SK-N-SH (cell line): ENCODE data around the gene NAA40. TPM values are rescaled to one million over a fixed set of nuclear protein-coding genes. Genes with fewer than 3 reads are reported as not detected.

Experiments
- CTCF ChIA-PET: fragments of 300-600, 350-600 bp; formaldehyde crosslinking; extraction: SDS; loops from one replicate; lab custom pipeline; 2021; lab: Yijun Ruan, JAX
- POLR2A ChIA-PET: fragments of 350-600 bp; sonication (Branson Sonifier 250); formaldehyde crosslinking; extraction: SDS; loops from one replicate; lab custom pipeline; 2020; ENCODE audit warnings: antibody characterized with exemption, inconsistent platforms; lab: Yijun Ruan, JAX
- DNase-seq: peaks from one replicate; pipeline ENCODE4 v3.0.0; 2012
- H2AFZ ChIP-seq: fragments of 200-600 bp; sonication (generic); 2 replicates; pipeline ENCODE4 v1.8.1; 2016; ENCODE audit warnings: antibody characterized with exemption, mild to moderate bottlenecking, low read depth
- H3F3A ChIP-seq: fragments of 200-600 bp; sonication (generic); replicated peaks from 2 replicates; pipeline ENCODE3; 2016; ENCODE audit warnings: antibody characterized with exemption, mild to moderate bottlenecking; ENCODE audit not compliant: insufficient read depth
- H3K27ac ChIP-seq, 2 experiments: fragments of 200-500 bp in 1 of 2; fragments of 200-600 bp in 1 of 2; sonication (Bioruptor generic) in 1 of 2; sonication (generic), shearing (Covaris generic) in 1 of 2; 2 replicates each; pipeline versions ENCODE4 v1.5.1 to v1.6.1; 2014 to 2016; ENCODE audit warnings: low read depth in 2 of 2, inconsistent platforms in 1 of 2, low read length in 1 of 2, mild to moderate bottlenecking in 1 of 2, mixed read lengths in 1 of 2
- H3K27me3 ChIP-seq: fragments of 200-600 bp; sonication (generic), shearing (Covaris generic); 2 replicates; pipeline ENCODE4 v1.6.1; 2016; ENCODE audit warnings: mixed run types; ENCODE audit not compliant: insufficient read depth
- H3K36me3 ChIP-seq, 2 experiments: fragments of 200-500 bp in 1 of 2; fragments of 200-600 bp in 1 of 2; sonication (Bioruptor generic) in 1 of 2; sonication (generic) in 1 of 2; replicated peaks in 1 of 2; 2 replicates each; pipeline versions ENCODE3 to v1.5.1; 2014 to 2016; ENCODE audit warnings: low read length in 1 of 2, mild to moderate bottlenecking in 1 of 2; ENCODE audit not compliant: insufficient read depth in 2 of 2, control insufficient read depth in 1 of 2
- H3K4me1 ChIP-seq, 2 experiments: fragments of 200-500 bp in 1 of 2; fragments of 200-600 bp in 1 of 2; sonication (Bioruptor generic) in 1 of 2; sonication (generic), shearing (Covaris generic) in 1 of 2; 2 replicates each; pipeline versions ENCODE4 v1.5.1 to v1.6.1; 2014 to 2016; ENCODE audit warnings: low read depth in 1 of 2, low read length in 1 of 2, mixed run types in 1 of 2; ENCODE audit not compliant: insufficient read depth in 2 of 2, control insufficient read depth in 1 of 2
- H3K4me2 ChIP-seq: fragments of 200-600 bp; sonication (generic), shearing (Covaris generic); 2 replicates; pipeline ENCODE4 v1.6.1; 2017; ENCODE audit warnings: mixed run types
- H3K4me3 ChIP-seq, 2 experiments: fragments of 200-500 bp in 1 of 2; fragments of 200-600 bp in 1 of 2; sonication (Bioruptor generic) in 1 of 2; sonication (generic), shearing (Covaris generic) in 1 of 2; 2 replicates each; pipeline versions ENCODE4 v1.5.1 to v1.8.1; 2014 to 2016; ENCODE audit warnings: low read depth in 2 of 2, inconsistent platforms in 1 of 2, low read length in 1 of 2, mild to moderate bottlenecking in 1 of 2, mixed read lengths in 1 of 2, moderate library complexity in 1 of 2
- H3K79me2 ChIP-seq: fragments of 200-600 bp; sonication (generic); 2 replicates; pipeline ENCODE4 v1.8.1; 2017; ENCODE audit warnings: mild to moderate bottlenecking; ENCODE audit not compliant: insufficient read depth
- H3K9ac ChIP-seq: fragments of 200-600 bp; sonication (generic); 2 replicates; pipeline ENCODE4 v1.6.1; 2017; ENCODE audit warnings: mixed run types
- H3K9me2 ChIP-seq: fragments of 200-600 bp; sonication (generic); 2 replicates; pipeline ENCODE4 v1.6.1; 2017; ENCODE audit warnings: mixed run types
- H3K9me3 ChIP-seq: fragments of 200-600 bp; sonication (generic); 2 replicates; pipeline ENCODE4 v1.6.1; 2017; ENCODE audit warnings: mixed run types, mild to moderate bottlenecking, moderate library complexity
- H4K20me1 ChIP-seq: fragments of 200-600 bp; sonication (generic); 2 replicates; pipeline ENCODE4 v1.6.1; 2017; ENCODE audit warnings: mild to moderate bottlenecking, mixed run types; ENCODE audit not compliant: insufficient read depth
- CTCF ChIP-seq: fragments of 200-600 bp; sonication (generic); IDR thresholded peaks from 2 replicates; pipeline ENCODE4 v1.6.1; 2017; ENCODE audit warnings: antibody characterized with exemption, mild to moderate bottlenecking, moderate library complexity
- EP300 ChIP-seq, 2 experiments: IDR thresholded peaks; 2 replicates each; pipeline versions ENCODE4 v1.4.0 to v1.6.1; 2012; ENCODE audit warnings: borderline replicate concordance in 1 of 2, low read depth in 1 of 2, low read length in 1 of 2
- FOXJ3 ChIP-seq: sonication (generic); formaldehyde crosslinking; IDR thresholded peaks from 2 replicates; pipeline ENCODE4 v1.5.1; 2020; ENCODE audit warnings: mild to moderate bottlenecking, missing genetic modification reagents
- GABPA ChIP-seq: IDR thresholded peaks from 2 replicates; pipeline ENCODE4 v1.4.0; 2012; ENCODE audit warnings: low read depth, mild to moderate bottlenecking
- MAX ChIP-seq: IDR thresholded peaks from 2 replicates; pipeline ENCODE4 v1.4.0; 2012; ENCODE audit warnings: low read depth
- MEF2A ChIP-seq: IDR thresholded peaks from 2 replicates; pipeline ENCODE4 v1.4.0; 2012; ENCODE audit warnings: low read depth, borderline replicate concordance
- MXI1 ChIP-seq: IDR thresholded peaks from 2 replicates; pipeline ENCODE4 v1.6.1; 2012; ENCODE audit warnings: mild to moderate bottlenecking, low read depth, low read length, improper control_type of control experiment
- NFIC ChIP-seq: IDR thresholded peaks from 2 replicates; pipeline ENCODE4 v1.4.0; 2012; ENCODE audit warnings: borderline replicate concordance
- NRF1 ChIP-seq: IDR thresholded peaks from 2 replicates; pipeline ENCODE4 v1.6.1; 2012; ENCODE audit warnings: low read depth, mild to moderate bottlenecking, low read length
- SIN3A ChIP-seq: IDR thresholded peaks from 2 replicates; pipeline ENCODE4 v1.6.1; 2012; ENCODE audit warnings: low read depth, mild to moderate bottlenecking, low read length, moderate library complexity, borderline replicate concordance
- TCF12 ChIP-seq: IDR thresholded peaks from 2 replicates; pipeline ENCODE4 v1.4.0; 2012
- YY1 ChIP-seq: IDR thresholded peaks from 2 replicates; pipeline ENCODE4 v1.4.0; 2012; ENCODE audit warnings: low read depth, mild to moderate bottlenecking
- WGBS: methylation state at CpG from one replicate; pipeline ENCODE4 v1.1.6; 2017; ENCODE audit warnings: low lambda C conversion rate; 5-methylcytosine and 5-hydroxymethylcytosine counted together
- polyA plus RNA-seq, 3 experiments: library from polyadenylated mRNA; depleted of rRNA; stranded (reverse); fragments of >200 nt; gene quantifications; 2 replicates each; pipeline ENCODE4 v1.2.3, GENCODE V29; 2012
- TF ChIP-seq, protein P1 (sequence below): fragments of 150-350 bp; IDR thresholded peaks from 2 replicates; pipeline ENCODE4 v1.6.1; 2016; ENCODE audit warnings: mild to moderate bottlenecking, low read depth, low read length

Gene NAA40
- polyA plus RNA-seq, 1 of the 3 experiments (the other 2 are of a cell fraction), result 33.0 TPM

DNA sequence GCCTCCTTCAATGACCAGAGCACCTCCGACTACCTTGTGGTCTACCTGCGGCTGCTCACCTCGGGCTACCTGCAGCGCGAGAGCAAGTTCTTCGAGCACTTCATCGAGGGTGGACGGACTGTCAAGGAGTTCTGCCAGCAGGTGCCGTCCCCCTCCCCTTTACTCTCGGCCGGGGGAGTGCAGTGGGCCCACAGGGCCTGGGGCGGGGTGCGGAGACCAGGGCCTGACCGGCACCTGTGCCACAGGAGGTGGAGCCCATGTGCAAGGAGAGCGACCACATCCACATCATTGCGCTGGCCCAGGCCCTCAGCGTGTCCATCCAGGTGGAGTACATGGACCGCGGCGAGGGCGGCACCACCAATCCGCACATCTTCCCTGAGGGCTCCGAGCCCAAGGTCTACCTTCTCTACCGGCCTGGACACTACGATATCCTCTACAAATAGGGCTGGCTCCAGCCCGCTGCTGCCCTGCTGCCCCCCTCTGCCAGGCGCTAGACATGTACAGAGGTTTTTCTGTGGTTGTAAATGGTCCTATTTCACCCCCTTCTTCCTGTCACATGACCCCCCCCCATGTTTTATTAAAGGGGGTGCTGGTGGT lies 58.4 kb downstream of the NAA40 start (continued):
- TF ChIP-seq MAX, result no peak
- TF ChIP-seq NRF1, result no peak
- TF ChIP-seq TCF12, result no peak
- TF ChIP-seq, all 33 proteins: peak for 0

- H2AFZ ChIP-seq, result no peak overlapping the region
- H3K79me2 ChIP-seq, result peaks cover 7% of the 10 kb centered on the region; the same call in 1 of the 2 replicates
- no peaks in the 10 kb centered on the region for H3K27me3 ChIP-seq
- H3F3A ChIP-seq, result no peaks in the 10 kb centered on the region
- no peaks in the 10 kb centered on the region for H3K9me3 ChIP-seq
- WGBS, result 89% methylated on average over 3 of the region's 11 CpGs
- no peak overlapping the region for H3K4me3 ChIP-seq
- no peaks in the 10 kb centered on the region for H3K9me2 ChIP-seq
- H4K20me1 ChIP-seq, result peaks cover 19% of the 10 kb centered on the region
- TF ChIP-seq TCF12 (no peak), FOXJ3 (CRISPR knock-in tag) (no peak), CTCF (no peak), SIN3A (no peak), NFIC (no peak), GABPA (no peak), MXI1 (no peak), YY1 (no peak)
- H3K9ac ChIP-seq, result no peak overlapping the region
- CTCF ChIA-PET, result no interaction called here
- H3K27ac ChIP-seq, result no peak overlapping the region
- H3K4me1 ChIP-seq, result peaks cover 0 to 2% of the 10 kb centered on the region in 2 experiments; a peak in 1 of 4 replicates
- peaks cover 0 to 43% of the 10 kb centered on the region in 2 experiments for H3K36me3 ChIP-seq
- DNase-seq, result no peak
- no peak overlapping the region for H3K4me2 ChIP-seq
- POLR2A ChIA-PET, result interaction anchor here (1.0 kb wide), 1 partner anchor 10 kb away, joined by 4 read pairs; no protein-coding TSS in a partner anchor
These were observed 59.1 kb downstream of the NAA40 start for GRCh38 chr11:63997801-63998337.

- Histone ChIP-seq H3K9me3 (no peaks in the 10 kb centered on the region), H2AFZ (no peak overlapping the region), H3K27ac (no peak overlapping the region), H3K79me2 (peaks cover 7% of the 10 kb centered on the region; the same call in 1 of the 2 replicates), H3K4me2 (no peak overlapping the region), H4K20me1 (peaks cover 21% of the 10 kb centered on the region), H3K36me3 (peaks cover 0 to 46% of the 10 kb centered on the region in 2 experiments)
- 92% methylated on average over 29 of the region's 54 CpGs for WGBS
- POLR2A ChIA-PET, result interaction anchor here (1.0 kb wide), 1 partner anchor 9 kb away, joined by 4 read pairs; no protein-coding TSS in a partner anchor
- CTCF ChIA-PET, result interaction anchor here (0.6 to 1.1 kb wide), 2 partner anchors 86 to 146 kb away, joined by 3 to 5 read pairs; no protein-coding TSS in a partner anchor
- no peak for TF ChIP-seq EP300 (IDR thresholded peaks at IDR 0.05; ENCODE audit: borderline replicate concordance in 1 of 2, low read depth in 1 of 2, low read length in 1 of 2)
- TF ChIP-seq, protein P1, sequence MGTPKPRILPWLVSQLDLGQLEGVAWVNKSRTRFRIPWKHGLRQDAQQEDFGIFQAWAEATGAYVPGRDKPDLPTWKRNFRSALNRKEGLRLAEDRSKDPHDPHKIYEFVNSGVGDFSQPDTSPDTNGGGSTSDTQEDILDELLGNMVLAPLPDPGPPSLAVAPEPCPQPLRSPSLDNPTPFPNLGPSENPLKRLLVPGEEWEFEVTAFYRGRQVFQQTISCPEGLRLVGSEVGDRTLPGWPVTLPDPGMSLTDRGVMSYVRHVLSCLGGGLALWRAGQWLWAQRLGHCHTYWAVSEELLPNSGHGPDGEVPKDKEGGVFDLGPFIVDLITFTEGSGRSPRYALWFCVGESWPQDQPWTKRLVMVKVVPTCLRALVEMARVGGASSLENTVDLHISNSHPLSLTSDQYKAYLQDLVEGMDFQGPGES, result no peak
- no peak for TF ChIP-seq MEF2A
- TF ChIP-seq, all 33 proteins: peak for 0
- peak; percentile 52 for DNase-seq
- no peak overlapping the region for H3K4me3 ChIP-seq
- H3K9me2 ChIP-seq, result no peaks in the 10 kb centered on the region
- no peaks in the 10 kb centered on the region for H3F3A ChIP-seq
- H3K27me3 ChIP-seq, result no peaks in the 10 kb centered on the region
- no peak overlapping the region for H3K9ac ChIP-seq
- H3K4me1 ChIP-seq, result peaks cover 0 to 2% of the 10 kb centered on the region in 2 experiments; a peak in 1 of 4 replicates
These were observed 60.0 kb downstream of the NAA40 start for GRCh38 chr11:63998558-63999348.
